Loucy (cell line): ENCODE results near the gene ILF2.

Experiments
- H2AFZ ChIP-seq: fragments of 200-600 bp; sonication (generic); 2 replicates; pipeline ENCODE4 v1.6.0; 2016; ENCODE audit warnings: antibody characterized with exemption, mild to moderate bottlenecking, low read length, moderate library complexity
- H3F3A ChIP-seq: fragments of 200-600 bp; 2 replicates; pipeline ENCODE4 v1.6.0; 2016; ENCODE audit warnings: antibody characterized with exemption, low read depth, mild to moderate bottlenecking
- H3K27me3 ChIP-seq: fragments of 200-600 bp; sonication (generic); 2 replicates; pipeline ENCODE4 v1.6.1; 2014; ENCODE audit warnings: low read length, mild to moderate bottlenecking; ENCODE audit not compliant: insufficient read depth, poor library complexity, severe bottlenecking
- H3K36me3 ChIP-seq: fragments of 200-600 bp; sonication (generic); 2 replicates; pipeline ENCODE4 v1.6.1; 2016; ENCODE audit warnings: low read length; ENCODE audit not compliant: insufficient read depth
- H3K4me1 ChIP-seq: fragments of 200-600 bp; sonication (generic); 2 replicates; pipeline ENCODE4 v1.5.1; 2014; ENCODE audit warnings: low read length, mild to moderate bottlenecking; ENCODE audit not compliant: insufficient read depth, poor library complexity, severe bottlenecking
- H3K4me2 ChIP-seq: fragments of 200-600 bp; sonication (generic); 2 replicates; pipeline ENCODE4 v1.6.0; 2014; ENCODE audit warnings: antibody characterized with exemption, low read length, low read depth, mild to moderate bottlenecking; ENCODE audit not compliant: poor library complexity, severe bottlenecking
- H3K4me3 ChIP-seq: fragments of 200-600 bp; sonication (generic); 2 replicates; pipeline ENCODE4 v1.5.1; 2014; ENCODE audit warnings: low read length, mild to moderate bottlenecking, mixed read lengths; ENCODE audit not compliant: poor library complexity, severe bottlenecking
- H3K79me2 ChIP-seq: fragments of 200-600 bp; sonication (generic); 2 replicates; pipeline ENCODE4 v1.6.1; 2014; ENCODE audit warnings: low read length; ENCODE audit not compliant: insufficient read depth
- H3K9ac ChIP-seq: fragments of 200-600 bp; sonication (generic); 2 replicates; pipeline ENCODE4 v1.6.0; 2014; ENCODE audit warnings: mild to moderate bottlenecking, low read depth, low read length, moderate library complexity; ENCODE audit not compliant: poor library complexity, severe bottlenecking
- H3K9me2 ChIP-seq: fragments of 200-600 bp; sonication (generic); replicated peaks from 2 replicates; pipeline ENCODE4 v1.6.1; 2016; ENCODE audit warnings: low read depth, low read length, mixed read lengths
- H3K9me3 ChIP-seq: fragments of 200-600 bp; sonication (generic); 2 replicates; pipeline ENCODE4 v1.6.1; 2014; ENCODE audit warnings: mild to moderate bottlenecking, antibody characterized with exemption, low read length, low read depth; ENCODE audit not compliant: insufficient read depth
- H4K20me1 ChIP-seq: fragments of 200-600 bp; sonication (generic); 2 replicates; pipeline ENCODE4 v1.6.0; 2014; ENCODE audit warnings: antibody characterized with exemption, low read length, mild to moderate bottlenecking; ENCODE audit not compliant: insufficient read depth, poor library complexity, severe bottlenecking
- CTCF ChIP-seq: fragments of 200-600 bp; sonication (generic); conservative IDR thresholded peaks from 2 replicates; pipeline ENCODE4 v1.5.1; 2014; ENCODE audit warnings: mild to moderate bottlenecking, antibody characterized with exemption, low read length
- EZH2phosphoT487 ChIP-seq: fragments of 200-600 bp; IDR thresholded peaks from 2 replicates; pipeline ENCODE4 v1.6.1; 2018; ENCODE audit warnings: antibody characterized with exemption, mild to moderate bottlenecking, moderate library complexity, borderline replicate concordance

ILF2 gene

GRCh38 chr1:153638261-153638660, 32.5 kb downstream of the ILF2 start:
- peak overlapping the region; percentile 3 for H3K4me3 ChIP-seq
- peaks cover 68% of the 10 kb centered on the region for H4K20me1 ChIP-seq
- TF ChIP-seq CTCF (no peak), EZH2phosphoT487 (no peak)
- peaks cover 90% of the 10 kb centered on the region for H3K79me2 ChIP-seq
- no peaks in the 10 kb centered on the region for H3K9me2 ChIP-seq
- H2AFZ ChIP-seq = no peak overlapping the region
- peaks cover 70% of the 10 kb centered on the region for H3K36me3 ChIP-seq
- no peak overlapping the region for H3K9ac ChIP-seq
- H3F3A ChIP-seq = no peaks in the 10 kb centered on the region
- no peaks in the 10 kb centered on the region for H3K9me3 ChIP-seq
- H3K4me1 ChIP-seq = peaks cover 45% of the 10 kb centered on the region
- peak overlapping the region; percentile 69 for H3K4me2 ChIP-seq
- H3K27me3 ChIP-seq = no peaks in the 10 kb centered on the region

GRCh38 chr1:153636312-153636711, 34.5 kb downstream of the ILF2 start:
- H3K4me1 ChIP-seq = peaks cover 38% of the 10 kb centered on the region

DNA sequence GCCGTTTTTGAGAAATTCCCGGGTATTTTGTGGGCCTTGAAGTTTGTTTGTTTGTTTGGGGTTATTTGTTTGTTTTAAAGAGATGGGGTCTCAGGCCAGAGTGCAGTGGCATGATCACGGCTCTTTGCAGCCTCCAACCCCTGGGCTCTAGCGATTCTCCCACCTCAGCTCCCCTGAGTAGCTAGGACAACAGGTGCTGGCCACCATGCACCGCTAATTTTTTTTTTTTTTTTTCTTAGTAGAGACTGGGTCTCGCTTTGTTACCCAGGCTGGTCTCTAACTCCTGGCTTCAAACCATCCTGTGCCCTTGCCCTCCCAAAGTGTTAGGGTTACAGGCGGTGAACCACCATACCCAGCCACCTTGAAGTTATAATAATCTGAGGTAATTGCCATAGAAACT, 34.9 kb downstream of the ILF2 start:
- Histone ChIP-seq H3F3A (no peaks in the 10 kb centered on the region), H3K4me1 (peaks cover 33% of the 10 kb centered on the region), H3K9me2 (no peaks in the 10 kb centered on the region), H3K36me3 (peaks cover 46% of the 10 kb centered on the region), H3K27me3 (no peaks in the 10 kb centered on the region), H3K79me2 (peaks cover 66% of the 10 kb centered on the region), H2AFZ (no peak overlapping the region), H3K9ac (peak overlapping the region; percentile 98), H3K9me3 (no peaks in the 10 kb centered on the region), H4K20me1 (peaks cover 50% of the 10 kb centered on the region), H3K4me2 (peak overlapping the region; percentile 69), H3K4me3 (peak overlapping the region; percentile 93)
- no peak for TF ChIP-seq CTCF
- no peak for TF ChIP-seq EZH2phosphoT487

More at GRCh38 chr1:153636312-153636711, 34.5 kb downstream of the ILF2 start:
- no peak for TF ChIP-seq EZH2phosphoT487
- TF ChIP-seq CTCF = no peak
- Histone ChIP-seq H4K20me1 (peaks cover 50% of the 10 kb centered on the region), H2AFZ (no peak overlapping the region), H3K9me3 (no peaks in the 10 kb centered on the region), H3K9ac (peak overlapping the region; percentile 98), H3K27me3 (no peaks in the 10 kb centered on the region), H3K4me3 (peak overlapping the region; percentile 93), H3F3A (no peaks in the 10 kb centered on the region), H3K79me2 (peaks cover 70% of the 10 kb centered on the region), H3K4me2 (peak overlapping the region; percentile 69), H3K36me3 (peaks cover 50% of the 10 kb centered on the region), H3K9me2 (no peaks in the 10 kb centered on the region)
